Amniotic stem cell (primary cell): ENCODE results near the gene PTK6.
"Not testable (repeated sequence)": the region's sequence is repeated elsewhere in the genome, so short reads cannot be mapped to it uniquely, and the experiment has no call there.

Source experiments
- DNase-seq: peaks from one replicate; lab custom pipeline; 2025; lab: John Stamatoyannopoulos, UW

Gene PTK6

DNA sequence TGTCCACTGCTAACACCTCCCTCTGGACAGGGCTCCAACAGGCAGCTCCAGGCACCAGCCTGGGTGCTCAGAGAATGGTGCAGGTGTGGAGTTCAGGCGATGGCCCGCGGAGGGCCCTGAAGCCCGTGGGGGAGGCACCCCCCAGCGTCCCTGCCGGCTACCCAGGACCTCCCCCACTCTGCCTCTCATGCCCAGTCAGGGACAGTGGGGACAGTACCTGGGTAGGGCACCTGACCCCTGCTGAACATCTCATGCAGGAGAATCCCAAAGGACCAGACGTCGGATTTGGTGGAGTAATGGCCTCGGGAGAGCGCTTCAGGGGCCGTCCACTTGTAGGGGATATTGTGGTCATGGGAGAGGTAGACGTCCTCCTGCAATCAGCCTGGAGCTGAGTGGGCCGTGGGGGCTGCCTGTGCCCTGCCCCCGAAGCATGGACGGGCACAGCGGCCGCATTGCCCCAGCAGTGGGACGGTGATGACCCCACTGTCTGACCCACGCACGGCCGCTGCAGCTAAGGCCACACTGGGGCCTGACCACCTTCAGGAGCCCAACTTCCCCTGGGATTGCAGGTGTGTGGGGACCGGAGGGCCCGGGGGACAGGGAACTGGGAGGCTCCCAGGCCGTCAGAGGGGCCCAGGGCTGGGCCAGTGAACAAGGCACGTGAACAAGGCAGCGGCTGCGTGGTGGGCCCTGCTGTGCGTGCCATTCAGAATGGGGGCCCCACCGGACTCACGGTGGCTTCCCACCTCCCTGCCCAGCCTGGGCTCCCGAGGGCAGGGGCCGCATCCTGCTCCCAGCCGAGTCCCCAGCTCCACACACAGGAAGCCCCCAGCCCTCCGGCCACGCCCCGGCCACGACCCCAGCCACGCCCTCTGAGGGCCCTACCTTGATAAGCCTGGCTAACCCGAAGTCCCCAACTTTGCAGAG lies 7.1 kb downstream of the PTK6 start:
- DNase-seq: no peak

DNA sequence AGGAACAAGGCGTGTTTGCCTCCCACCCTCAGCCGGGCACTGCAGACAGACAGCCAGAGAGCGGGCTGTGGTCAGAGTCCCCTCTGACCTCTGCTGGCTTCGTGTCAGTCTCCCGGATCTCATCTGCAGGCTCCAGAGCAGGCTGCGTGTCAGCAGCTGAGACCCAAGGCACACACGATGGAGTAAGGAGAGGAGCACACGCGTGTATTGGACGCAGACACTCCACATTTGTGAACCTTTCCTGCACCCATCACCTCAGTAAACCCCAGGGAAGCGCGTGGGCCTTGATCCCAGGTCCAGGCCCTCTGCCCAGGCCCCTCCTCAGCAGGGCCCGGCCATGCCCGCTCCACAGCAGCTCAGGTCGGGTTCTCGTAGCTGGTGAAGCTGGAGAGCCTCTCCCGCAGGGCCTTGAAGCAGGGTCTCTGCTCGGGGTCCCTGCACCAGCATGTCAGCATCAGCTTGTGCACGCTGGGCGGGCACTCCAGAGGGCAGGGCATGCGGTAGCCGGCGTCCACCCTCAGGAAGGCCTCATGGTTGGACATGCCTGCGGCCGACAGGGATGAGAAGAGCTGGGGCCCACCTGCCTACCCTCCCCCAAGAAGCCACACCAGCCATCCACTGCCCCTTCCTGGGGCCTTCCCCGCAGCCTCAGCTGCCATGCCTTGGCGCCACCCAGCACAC lies 7.9 kb downstream of the PTK6 start:
- DNase-seq: no peak

DNA sequence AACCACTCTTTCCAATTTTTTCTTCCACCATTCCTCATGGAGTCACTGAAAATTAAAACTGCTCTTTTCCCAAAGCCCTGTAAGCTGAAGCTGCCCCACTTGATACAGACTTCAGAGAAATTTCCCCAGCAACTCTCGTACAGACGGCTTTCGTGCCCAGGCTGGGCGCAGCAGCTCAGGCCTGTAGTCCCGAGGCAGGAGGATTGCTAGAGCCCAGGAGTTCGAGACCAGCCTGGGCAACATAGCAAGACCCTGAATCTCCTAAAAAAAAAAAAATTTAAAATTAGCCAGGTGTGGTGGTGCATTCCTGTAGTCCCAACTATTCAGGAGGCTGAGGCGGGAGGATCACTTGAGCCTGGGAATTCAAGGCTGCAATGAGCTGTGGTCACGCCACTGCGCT lies 10.0 kb downstream of the PTK6 start:
- DNase-seq: no peak

DNA sequence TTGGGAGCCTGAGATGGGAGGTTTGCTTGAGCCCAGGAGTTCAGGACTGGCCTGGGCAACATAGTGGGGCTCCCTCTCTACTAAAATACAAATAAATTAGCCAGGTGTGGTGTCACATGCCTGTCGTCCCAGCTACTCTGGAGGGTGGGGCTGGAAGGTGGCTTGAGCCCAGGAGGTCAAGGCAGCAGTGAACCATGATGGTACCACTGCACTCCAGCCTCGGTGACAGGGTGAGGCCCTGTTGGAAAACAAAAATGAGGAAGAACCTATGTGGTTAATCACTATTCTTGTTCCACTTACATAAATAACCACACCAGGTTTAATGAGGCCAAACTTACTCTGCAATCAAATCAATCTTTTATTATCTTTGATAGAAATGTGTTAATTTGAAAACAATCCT lies 11.2 kb downstream of the PTK6 start:
- DNase-seq: no peak

DNA sequence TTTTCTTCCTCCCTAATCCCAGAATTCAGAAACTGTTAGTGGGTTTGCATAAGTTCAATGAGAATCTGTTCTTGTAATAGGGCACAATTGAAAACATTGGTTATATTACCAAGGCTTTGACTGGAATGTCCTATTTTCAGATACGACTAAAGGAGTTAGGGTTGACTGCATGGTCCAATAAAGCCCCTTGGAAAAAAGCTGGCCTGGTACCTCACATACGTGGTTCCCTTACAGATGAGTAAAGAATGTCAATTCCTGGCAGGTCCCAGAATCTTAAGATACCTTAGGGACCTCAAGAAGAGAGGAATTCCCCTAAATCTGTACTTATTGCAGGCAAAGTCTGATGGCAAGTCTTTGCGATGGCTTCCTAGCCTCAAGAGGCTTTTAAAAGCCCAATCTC lies 12.0 kb downstream of the PTK6 start:
- DNase-seq: no peak

DNA sequence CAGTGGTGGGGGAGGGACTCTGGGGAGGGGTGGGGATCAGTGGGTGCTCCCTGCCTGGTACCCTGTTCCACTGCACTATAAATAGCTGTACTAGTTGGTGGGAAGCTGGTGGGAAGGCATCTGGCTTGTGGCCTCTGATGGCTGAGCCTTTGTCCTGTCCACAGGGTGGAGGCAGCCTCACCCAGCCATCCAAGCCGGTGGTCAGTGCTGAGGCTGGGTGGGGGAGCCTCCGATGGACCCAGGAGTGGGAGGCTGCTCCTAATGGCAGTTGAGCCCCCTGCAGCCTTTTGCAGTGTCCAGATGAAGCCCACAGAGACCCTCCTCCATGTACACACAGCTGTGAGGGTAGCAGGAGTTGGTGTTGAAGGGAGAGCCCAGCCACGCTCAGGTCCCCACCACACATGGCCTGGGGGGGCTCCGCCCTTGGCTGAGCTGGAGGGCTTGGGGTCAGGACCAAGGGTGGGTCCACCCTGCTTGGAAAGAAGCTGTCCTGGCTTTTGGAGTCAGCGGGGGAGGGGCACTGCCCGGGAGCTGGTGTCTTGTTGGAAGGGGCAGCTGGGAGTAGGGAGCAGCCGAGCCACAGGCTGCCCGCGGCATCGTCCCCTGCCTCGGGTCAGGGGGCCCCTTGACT lies 14.1 kb downstream of the PTK6 start:
- DNase-seq: no peak

DNA sequence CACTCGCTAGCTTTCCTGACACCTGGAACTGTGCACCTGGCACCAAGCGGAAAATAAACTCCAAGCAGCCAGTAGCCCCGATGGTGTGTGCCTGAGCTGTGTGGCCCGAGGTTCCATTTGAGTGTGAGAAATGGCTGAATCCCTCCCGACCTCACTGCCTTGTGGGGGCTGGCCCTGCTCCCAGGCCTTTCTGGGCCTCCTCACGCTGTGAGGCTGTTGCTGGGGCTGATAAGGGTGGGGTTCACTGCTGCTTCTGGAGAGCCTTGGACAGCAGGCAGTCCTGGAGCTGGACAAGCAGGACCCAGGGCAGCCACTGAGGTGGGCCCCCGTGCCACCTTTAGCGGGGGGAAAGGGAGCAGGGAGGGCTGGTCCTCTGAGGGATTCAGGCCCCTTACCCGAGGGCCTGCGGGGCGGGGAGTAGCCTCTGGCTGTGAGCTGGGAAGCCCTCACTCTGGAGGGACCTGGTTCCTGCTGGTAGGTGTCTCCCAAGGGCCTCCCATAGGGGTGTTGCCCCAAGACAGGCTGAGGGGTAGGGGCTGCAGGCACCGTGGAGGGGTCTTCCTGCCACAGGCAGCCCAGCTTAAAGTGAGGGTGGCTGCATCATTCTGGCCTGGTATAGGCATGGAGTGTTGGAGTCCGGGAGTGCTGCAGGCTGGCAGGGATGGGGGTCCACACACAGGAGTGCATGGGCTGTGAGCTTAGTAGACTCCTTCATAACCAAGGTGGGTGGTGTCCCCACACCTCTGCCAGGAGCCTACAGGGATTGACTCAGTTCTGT lies 14.9 kb downstream of the PTK6 start:
- DNase-seq: no peak

DNA sequence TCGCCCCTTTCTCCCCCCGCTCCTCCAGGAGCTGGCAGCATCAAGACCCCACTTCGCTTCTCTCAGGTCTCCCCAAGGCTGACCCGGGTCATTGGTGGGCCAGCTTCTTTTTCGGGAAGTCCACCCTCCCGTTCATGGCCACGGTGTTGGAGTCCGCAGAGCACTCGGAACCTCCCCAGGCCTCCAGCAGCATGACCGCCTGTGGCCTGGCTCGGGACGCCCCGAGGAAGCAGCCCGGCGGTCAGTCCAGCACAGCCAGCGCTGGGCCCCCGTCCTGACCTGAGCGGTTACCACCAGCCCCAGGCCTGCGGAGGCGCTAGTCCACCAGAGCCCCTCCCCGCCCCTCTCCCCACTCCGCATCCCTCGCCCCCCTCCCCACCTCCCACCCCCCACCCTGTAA lies 15.6 kb downstream of the PTK6 start:
- DNase-seq: no peak

DNA sequence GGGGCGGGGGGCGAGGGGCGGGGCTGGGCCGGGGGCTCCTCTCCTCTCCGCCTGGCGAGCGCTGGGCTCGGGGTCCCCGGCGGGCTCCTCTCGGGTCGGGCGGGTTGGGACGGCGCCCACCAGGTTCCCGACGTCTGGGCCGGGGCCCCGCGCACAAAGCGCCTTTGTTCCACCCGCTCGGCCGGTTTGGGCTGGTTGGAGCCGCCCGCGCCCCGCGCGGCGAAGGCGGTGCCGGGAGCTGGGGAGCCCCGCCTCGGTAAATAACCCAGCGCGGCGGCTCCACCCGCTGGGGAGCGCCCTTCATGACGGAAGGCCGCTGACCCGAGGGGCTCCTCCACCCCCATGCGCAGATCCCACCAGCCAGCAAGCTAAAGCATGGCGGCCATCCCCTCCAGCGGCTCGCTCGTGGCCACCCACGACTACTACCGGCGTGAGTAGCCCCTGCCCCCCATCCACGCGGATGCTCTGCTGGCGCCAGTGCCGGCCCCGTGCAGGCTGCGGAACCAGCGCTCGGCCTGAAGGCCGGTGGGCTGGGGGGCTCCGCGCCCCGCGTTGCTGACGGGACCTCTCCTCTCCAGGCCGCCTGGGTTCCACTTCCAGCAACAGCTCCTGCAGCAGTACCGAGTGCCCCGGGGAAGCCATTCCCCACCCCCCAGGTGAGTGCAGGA lies 16.1 kb downstream of the PTK6 start:
- DNase-seq: no peak

DNA sequence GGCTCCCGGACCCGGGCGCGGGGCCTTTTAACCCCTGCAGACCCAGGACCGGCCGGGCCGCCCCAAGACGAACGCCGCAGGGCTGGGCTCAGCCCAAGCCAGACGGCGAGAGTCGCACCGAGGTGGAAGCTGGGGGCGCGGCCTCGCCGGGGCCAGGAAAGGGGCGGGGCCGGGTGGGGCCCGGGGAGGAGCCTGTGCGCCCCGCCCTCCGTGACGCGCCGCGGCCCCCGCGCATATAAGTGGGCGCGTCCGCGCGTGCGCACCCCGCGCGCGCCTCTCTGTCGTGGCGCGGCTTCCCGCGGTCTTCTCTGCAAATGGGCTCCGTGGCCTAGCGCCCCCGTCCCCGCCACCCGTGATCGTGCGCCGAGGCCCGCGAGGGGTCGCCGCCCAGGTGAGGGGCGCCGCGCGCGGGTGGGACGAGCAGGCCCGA lies 16.7 kb downstream of the PTK6 start, which contains the start of gene PPDPF:
TSS of gene PPDPF (plus strand) at position 262 of the 430 bp plus-strand sequence. CDS start 544 bp downstream, outside the sequence.
- peak; percentile 62 for DNase-seq

DNA sequence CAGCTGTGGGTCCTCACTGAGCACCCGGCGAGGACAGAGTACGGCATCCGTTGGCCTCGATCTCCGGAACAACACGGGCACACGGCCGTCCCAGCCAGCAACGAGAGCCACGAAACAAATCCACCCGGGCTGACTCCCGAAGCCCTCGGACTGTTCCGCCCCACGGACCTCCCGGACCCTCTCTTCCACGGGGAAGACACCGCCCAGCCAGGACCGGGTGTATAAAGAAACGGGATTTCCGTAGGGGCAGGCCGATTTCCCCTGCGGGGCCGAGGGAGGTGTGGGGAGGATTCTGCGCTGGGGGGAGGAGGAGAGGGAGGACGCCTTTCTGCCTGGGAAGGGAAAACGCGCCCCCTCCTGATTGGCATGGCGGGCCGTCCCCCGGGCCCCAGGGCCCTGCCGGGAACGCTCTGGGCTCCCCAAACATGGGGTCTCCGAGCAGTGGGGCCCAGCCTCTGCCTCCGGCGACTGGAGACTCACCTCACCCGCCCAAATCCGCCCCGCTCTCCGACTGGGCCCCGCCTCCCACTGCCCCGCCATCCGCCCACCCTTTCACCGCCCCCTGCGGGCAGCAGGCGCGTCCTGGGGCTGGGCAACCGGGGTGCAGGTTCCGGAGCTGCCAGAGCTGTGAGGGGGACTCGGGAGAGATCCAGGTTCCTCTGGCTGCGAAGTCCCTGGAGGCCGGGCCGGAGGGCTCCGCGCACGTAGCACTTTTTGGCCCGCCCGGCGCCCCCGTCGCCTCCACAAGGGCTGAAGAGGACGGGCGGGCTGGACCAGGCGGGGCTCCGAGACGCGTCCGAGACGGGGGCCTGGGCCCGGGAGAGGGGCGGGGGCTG lies 17.3 kb downstream of the PTK6 start:
- DNase-seq: no peak

DNA sequence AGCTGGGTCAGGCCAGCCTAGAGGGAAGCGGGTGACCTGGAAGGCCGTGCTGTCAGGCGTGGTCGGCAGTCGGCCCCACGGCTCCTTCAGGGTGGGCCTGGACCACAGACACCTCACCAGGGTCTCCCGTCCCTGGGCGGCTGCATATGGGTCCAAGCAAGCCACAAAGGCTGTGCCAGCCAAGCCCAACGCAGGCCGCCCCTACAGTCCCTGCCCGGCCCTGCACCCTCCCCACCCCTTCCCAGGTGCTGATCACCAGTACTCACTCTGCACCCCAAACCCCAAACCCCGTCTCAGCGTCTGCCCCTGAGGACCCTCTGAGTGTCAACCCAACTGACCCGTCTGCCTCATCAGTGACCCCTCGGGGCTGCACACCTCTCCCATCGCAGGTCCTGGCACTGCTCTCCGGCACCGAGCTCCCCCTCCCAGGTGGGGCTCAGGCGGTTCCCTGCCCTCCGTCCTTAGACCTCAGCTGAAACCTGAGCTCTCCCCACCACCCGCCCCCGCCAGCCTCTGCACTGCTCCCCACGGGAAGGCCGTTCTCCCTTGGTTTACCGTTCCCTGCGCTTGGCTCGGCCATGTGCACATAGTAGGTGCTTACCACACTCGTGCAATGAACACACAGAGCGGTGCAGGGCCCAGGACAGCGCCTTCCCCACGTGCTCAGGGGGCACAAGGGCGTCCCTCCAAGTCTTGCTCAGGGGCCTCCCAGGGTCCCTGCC lies 18.1 kb downstream of the PTK6 start:
- DNase-seq: no peak

DNA sequence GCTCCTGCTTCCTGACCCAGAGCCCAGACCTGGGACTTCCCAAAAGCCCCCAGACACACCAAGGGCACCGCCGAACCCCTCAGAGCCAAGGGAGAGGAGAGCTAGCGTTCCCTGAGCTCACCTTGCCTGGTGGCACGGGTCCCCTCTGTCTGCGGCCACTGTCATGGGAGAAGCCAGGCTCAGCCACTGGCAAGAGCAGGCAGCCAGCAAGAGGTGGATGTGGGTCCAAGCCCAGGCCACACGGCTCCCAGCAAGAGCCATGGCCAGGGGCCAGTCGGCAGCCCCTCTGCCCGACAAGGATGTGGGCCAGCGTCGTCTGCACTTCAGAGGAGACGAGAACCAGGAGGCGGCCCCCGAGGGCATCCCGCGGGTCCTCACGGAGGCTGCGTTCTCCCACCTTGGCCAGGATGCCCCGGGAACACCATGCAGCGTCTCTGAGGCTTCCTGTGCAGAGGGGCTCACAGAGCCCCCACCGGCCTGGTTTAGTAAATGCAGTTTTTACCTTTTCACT lies 18.8 kb downstream of the PTK6 start:
- DNase-seq: no peak

DNA sequence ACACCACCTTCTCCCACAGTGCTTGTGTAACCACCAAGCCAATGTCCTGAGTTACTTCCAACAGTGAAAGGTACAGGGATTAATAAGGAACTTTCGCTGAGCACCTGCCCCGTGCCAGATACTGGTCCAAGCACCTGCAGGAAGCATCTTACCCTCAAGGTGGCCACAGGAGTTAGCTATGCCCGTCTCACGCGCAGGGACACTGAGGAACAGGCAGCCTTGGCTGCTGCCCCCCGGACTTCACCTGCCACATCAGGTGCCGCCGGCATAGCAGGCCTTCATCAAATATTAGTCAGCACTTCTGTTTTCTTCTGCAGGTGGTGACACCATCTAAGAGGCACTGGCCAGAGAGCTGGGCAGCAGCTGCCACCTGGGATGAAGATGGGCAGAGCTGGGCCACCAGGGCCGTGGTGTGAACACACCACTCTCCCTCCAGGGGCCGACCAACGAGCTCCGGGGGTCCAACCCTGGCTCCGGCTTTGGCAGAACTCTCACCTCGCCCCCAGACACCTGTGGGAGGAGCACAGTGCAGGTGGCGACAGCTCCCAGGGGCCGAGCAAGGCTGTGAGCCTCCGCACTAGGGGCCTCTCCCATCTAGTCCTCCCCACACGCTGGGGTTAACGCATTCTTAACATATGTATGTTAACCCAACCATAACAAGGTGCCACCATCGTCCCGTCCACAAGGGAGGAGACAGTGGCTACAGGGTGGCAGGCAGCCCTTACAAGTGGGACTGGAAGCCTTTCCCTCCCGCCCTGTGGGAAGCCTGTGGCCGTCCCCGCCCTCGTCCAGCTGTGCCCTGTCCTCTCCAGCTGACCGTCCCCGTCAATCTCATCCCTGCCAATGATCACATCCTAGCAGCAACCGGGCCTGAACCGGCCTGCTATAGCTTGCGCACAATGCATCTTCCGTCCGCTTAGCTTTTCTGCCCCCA lies 19.5 kb downstream of the PTK6 start:
- no peak for DNase-seq

DNA sequence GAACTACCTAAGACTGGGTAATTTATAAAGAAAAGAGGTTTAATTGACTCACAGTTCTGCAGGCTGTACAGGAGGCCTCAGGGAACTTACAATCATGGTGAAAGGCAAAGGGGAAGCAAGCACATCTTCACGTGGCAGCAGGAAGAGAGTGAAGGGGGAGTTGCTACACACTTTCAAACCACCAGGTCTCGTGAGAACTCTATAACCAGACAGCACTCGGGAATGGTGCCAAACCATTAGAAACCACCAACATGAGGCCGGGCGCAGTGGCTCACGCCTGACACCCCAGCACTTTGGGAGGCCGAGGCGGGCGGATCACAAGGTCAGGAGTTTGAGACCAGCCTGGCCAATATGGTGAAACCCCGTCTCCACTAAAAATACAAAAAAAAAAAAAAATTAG lies 22.7 kb downstream of the PTK6 start:
- DNase-seq: not testable (repeated sequence)

DNA sequence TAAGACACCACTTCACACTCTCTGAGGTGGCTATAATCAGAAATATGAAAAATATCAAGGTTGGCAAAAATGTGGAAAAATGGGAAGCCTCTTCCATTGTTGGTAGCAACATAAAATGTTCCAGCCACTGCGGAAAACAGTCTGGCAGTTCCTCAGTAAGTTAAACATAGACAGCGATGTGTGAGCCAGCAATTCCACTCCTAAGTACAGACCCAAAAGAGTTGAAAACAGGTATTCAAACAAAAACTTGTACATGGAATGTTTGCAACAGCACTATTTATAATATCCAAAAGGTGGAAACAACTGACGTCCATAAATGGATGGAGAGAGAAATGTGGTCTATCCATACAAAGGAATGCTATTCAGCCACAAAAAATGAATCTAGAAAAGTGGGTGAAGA lies 24.0 kb downstream of the PTK6 start:
- DNase-seq: no peak

DNA sequence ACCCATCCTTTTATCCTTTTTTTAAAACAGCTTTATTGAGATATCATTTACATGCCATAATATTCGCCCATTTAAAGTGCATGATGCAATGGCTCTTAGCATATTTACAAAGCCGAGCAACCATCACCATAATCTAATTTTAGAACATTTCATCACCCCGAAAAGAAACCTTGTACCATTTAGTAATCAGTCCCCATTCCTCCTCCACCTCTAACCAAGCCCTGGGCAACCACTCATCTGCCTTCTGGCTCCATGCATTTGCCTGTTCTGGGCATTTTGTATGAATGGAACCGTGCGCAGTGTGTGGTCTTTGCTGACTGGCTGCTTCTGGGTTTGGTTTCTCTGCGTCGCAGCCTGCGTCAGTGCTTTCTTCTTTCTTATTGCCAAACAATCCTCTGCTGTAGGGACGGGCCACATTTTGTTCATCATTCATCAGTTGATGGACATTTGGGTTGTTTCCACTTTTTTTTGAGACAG lies 28.1 kb downstream of the PTK6 start:
- DNase-seq: no peak

DNA sequence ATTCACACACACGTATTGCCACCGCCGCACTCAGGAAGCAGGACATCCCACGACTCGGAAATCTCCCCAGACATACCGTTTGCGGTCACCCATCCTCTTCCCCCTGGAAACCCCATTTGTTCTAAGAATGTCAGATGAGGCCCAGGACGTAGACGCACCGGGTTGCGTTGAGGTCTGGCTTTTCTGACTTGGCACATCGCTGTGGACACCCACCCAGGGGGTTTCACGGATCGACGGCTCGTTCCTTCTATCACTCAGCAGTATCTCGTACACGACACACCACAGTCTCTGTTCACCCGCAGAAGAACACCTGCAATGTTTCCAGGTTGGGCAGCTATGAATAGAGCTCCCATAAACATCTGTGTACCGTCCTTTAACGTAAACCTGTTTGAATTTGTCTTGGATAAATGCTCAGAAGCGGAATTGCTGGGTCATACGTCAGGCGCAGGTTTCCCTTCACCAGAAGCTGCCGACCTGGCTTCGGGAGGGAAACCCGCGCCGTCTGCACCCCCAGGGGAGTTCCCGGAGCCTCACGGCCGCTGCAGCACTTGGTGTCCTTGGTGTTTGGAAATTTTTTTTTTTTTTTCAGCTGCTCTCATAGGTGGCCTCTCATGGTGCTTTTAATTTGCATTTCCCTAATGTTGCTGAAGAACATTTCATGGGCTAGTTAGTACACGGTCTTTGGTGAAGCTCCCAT lies 29.0 kb downstream of the PTK6 start:
- no peak for DNase-seq
